Activated gamma-delta T cell treated with anti-CD3 and anti-CD28 coated beads, Interleukin-2, amount 50 U/mL, for 16 hours (primary cell): Measurements from ENCODE around the gene NRXN2.

Source experiments
- DNase-seq: peaks from one replicate; pipeline ENCODE4 v3.0.0-alpha.2; 2020; ENCODE audit warnings: low read depth

Gene NRXN2

GRCh38 chr11:64627371-64627770 is 95.6 kb downstream of the NRXN2 start:
- DNase-seq, result no peak

- no peak for DNase-seq
Measured at GRCh38 chr11:64626637-64627036, 96.4 kb downstream of the NRXN2 start.

GRCh38 chr11:64624883-64625481 is 98.0 kb downstream of the NRXN2 start:
- no peak for DNase-seq

GRCh38 chr11:64622681-64623080 is 100.3 kb downstream of the NRXN2 start:
- DNase-seq, result no peak

GRCh38 chr11:64621283-64622019 is 101.5 kb downstream of the NRXN2 start:
- DNase-seq, result no peak

- DNase-seq, result no peak
Measured at GRCh38 chr11:64620381-64620971, 102.5 kb downstream of the NRXN2 start.

- DNase-seq, result no peak
Measured at GRCh38 chr11:64619811-64620380, 103.1 kb downstream of the NRXN2 start.

GRCh38 chr11:64619196-64619595 is 103.8 kb downstream of the NRXN2 start:
- DNase-seq, result no peak

- no peak for DNase-seq
Measured at GRCh38 chr11:64616817-64617216, 106.2 kb downstream of the NRXN2 start.

GRCh38 chr11:64614917-64615316 is 108.1 kb downstream of the NRXN2 start:
- DNase-seq, result no peak

GRCh38 chr11:64613648-64614047 is 109.3 kb downstream of the NRXN2 start:
- no peak for DNase-seq

GRCh38 chr11:64611869-64612646 is 110.9 kb downstream of the NRXN2 start:
- no peak for DNase-seq

GRCh38 chr11:64611176-64611575 is 111.8 kb downstream of the NRXN2 start:
- DNase-seq, result no peak

- no peak for DNase-seq
Measured at GRCh38 chr11:64610596-64610995, 112.4 kb downstream of the NRXN2 start.

GRCh38 chr11:64609436-64610047 is 113.5 kb downstream of the NRXN2 start:
- DNase-seq, result no peak

GRCh38 chr11:64608636-64609035 is 114.4 kb downstream of the NRXN2 start:
- DNase-seq, result no peak

- no peak for DNase-seq
Measured at GRCh38 chr11:64608046-64608445, 115.0 kb downstream of the NRXN2 start.

GRCh38 chr11:64607381-64607985 is 115.5 kb downstream of the NRXN2 start:
- DNase-seq, result no peak

- DNase-seq, result no peak
Measured at GRCh38 chr11:64606796-64607380, 116.1 kb downstream of the NRXN2 start.

GRCh38 chr11:64605656-64606585 is 117.1 kb downstream of the NRXN2 start:
- DNase-seq, result no peak
